Measurements from ENCODE around the gene FMNL1.

The FMNL1 gene

DNA sequence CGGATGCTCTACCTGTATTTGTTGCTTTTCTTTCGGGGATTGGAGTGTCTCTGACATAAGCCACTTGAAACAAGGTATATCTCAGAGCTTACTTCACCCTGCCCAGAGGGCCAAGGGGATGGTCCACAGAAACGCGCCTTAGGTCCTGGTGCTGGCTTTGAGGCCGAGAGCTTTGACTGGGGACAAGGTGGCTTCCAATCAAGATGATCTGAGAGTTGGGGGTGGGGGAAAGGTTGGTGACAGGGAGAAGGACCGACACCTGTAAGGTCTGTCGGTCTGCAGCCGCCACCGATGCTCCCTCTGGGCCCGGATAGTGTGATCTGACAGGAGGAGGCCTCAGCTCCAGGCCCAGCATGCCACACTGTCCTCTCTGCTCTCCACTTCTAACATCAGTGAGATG lies 62.0 kb downstream of the FMNL1 start:
- CTCF ChIA-PET = interaction anchor here (0.7 to 28.2 kb wide), 8 partner anchors 11 to 107 kb away, joined by 3 to 497 read pairs (median 3); no protein-coding TSS in a partner anchor
- no peak for TF ChIP-seq CTCF (IDR thresholded peaks at IDR 0.05; ENCODE audit: control extremely low read depth, extremely low read depth, low read depth, missing control alignments)
- POLR2A ChIA-PET = interaction anchor here (1.1 kb wide), 1 partner anchor 135 kb away, joined by 6 read pairs; the partner anchor contains the start of gene HEXIM1

GRCh38 chr17:45284176-45285140 lies 62.8 kb downstream of the FMNL1 start:
- DNase-seq (ENCODE audit: extremely low spot score) = no peak
- CTCF ChIA-PET = interaction anchor here (0.7 to 28.2 kb wide), 9 partner anchors 10 to 149 kb away, joined by 3 to 497 read pairs (median 3); partner anchors contain the start of genes ACBD4 and MAP3K14
- POLR2A ChIA-PET = interaction anchor here (0.5 to 1.1 kb wide), 2 partner anchors 28 to 136 kb away, joined by 3 to 6 read pairs; partner anchors contain the start of gene HEXIM1
- TF ChIP-seq CTCF (IDR thresholded peaks at IDR 0.05; ENCODE audit: control extremely low read depth, extremely low read depth, low read depth, missing control alignments) = peak; percentile 32

More for the DNA sequence above, 62.0 kb downstream of the FMNL1 start:
- no peak for DNase-seq (ENCODE audit: extremely low spot score)

GRCh38 chr17:45286286-45286685 lies 64.6 kb downstream of the FMNL1 start:
- ChIA-PET CTCF (interaction anchor here (0.9 to 28.2 kb wide), 6 partner anchors 9 to 104 kb away, joined by 3 to 497 read pairs (median 10); partner anchors contain the start of gene MAP3K14), POLR2A (interaction anchor here (0.6 kb wide), 1 partner anchor 8 kb away, joined by 6 read pairs; no protein-coding TSS in a partner anchor)
- DNase-seq (ENCODE audit: extremely low spot score) = no peak
- no peak for TF ChIP-seq CTCF (IDR thresholded peaks at IDR 0.05; ENCODE audit: control extremely low read depth, extremely low read depth, low read depth, missing control alignments)

GRCh38 chr17:45287526-45288500 lies 66.1 kb downstream of the FMNL1 start:
- TF ChIP-seq CTCF (IDR thresholded peaks at IDR 0.05; ENCODE audit: control extremely low read depth, extremely low read depth, low read depth, missing control alignments) = no peak
- ChIA-PET CTCF (interaction anchor here (0.6 to 28.2 kb wide), 9 partner anchors 10 to 153 kb away, joined by 3 to 497 read pairs (median 4); partner anchors contain the start of genes ACBD4 and MAP3K14), POLR2A (interaction anchor here (0.7 kb wide), 1 partner anchor 13 kb away, joined by 6 read pairs; no protein-coding TSS in a partner anchor)
- no peak for DNase-seq (ENCODE audit: extremely low spot score)

- POLR2A ChIA-PET = interaction anchor here (0.7 kb wide), 1 partner anchor 12 kb away, joined by 6 read pairs; no protein-coding TSS in a partner anchor
- CTCF ChIA-PET = interaction anchor here (1.4 to 28.2 kb wide), 4 partner anchors 11 to 101 kb away, joined by 7 to 497 read pairs (median 30); partner anchors contain the start of gene MAP3K14
- DNase-seq (ENCODE audit: extremely low spot score) = no peak
- TF ChIP-seq CTCF (IDR thresholded peaks at IDR 0.05; ENCODE audit: control extremely low read depth, extremely low read depth, low read depth, missing control alignments) = no peak
These were observed 67.1 kb downstream of the FMNL1 start for GRCh38 chr17:45288825-45289224.
